Activated naive CD8-positive, alpha-beta T cell treated with anti-CD3 and anti-CD28 coated beads, Interleukin-2, amount 50 U/mL, for 16 hours (primary cell): ENCODE results near the gene CORO6.

Experiments used
- DNase-seq: peaks from one replicate; pipeline ENCODE4 v3.0.0-alpha.2; 2020; ENCODE audit warnings: low read depth, low spot score

CORO6 gene

DNA sequence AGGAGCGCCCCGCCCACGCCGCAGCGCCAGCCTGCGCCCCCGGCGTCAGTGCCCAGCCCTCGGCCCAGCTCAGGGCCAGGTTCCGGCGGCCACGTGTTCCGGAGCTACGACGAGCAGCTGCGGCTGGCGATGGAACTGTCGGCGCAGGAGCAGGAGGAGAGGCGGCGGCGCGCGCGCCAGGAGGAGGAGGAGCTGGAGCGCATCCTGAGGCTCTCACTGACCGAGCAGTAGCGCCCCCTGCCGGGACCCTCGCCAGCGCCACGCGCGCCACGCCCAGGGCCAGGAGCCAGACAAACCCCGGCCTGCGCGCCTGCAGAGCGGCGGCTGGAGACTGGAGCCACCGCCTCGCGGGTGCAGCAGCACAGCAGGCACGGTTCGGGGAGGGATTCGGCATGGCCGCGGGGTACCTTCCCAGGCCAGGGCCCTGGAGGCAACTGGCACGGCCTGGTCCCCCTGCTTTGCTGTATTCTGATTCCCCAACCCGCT, 9.3 kb downstream of the CORO6 start:
- DNase-seq, result peak; percentile 92

DNA sequence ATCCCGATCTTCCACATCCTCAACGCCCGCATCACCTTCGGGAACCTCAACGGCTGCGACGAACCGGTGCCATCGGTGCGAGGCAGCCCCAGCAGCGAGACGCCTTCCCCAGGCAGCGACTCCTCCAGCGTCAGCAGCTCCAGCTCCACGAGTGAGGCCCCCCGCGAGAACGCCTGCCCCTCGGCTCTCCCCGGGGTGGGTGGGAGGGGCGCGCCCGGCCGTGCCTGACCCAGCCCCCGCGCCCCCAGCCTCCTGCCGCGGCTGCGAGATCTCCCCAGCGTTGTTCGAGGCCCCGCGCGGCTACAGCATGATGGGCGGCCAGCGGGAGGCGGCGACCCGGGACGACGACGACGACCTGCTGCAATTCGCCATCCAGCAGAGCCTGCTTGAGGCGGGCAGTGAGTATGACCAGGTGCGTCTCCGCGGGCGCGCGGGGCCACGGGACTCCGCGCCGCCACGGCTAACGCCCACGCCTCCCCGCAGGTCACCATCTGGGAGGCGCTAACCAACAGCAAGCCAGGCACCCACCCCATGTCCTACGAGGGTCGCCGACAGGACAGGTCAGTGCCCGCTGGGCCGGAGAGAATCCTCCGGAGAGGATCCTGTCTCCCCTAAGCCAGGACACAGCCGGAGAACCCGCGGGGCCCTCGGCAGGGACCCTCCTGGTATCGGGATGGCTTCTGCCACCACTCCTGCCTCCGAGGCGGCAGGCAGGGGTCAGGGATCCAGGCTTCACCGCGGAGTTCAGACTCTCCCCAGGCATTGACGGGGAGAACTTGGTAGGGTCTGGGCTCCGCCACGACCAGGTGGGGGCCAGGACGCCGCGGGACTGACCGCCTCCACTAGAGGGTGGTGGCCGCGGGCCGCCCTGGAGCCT, 10.1 kb downstream of the CORO6 start:
- no peak for DNase-seq

DNA sequence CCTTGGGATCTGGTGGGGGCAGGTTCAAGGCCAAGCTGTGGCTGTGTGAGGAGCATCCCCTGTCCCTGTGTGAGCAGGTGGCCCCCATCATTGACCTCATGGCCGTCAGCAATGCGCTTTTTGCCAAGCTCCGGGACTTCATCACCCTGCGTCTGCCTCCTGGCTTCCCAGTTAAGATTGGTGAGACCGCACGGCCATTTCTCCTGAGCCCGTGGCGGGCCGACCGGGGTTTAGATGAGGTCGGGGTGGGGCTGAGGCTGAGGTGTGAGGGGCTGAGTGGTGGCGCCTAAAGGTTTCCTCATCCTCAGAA, 10.7 kb downstream of the CORO6 start:
- no peak for DNase-seq

DNA sequence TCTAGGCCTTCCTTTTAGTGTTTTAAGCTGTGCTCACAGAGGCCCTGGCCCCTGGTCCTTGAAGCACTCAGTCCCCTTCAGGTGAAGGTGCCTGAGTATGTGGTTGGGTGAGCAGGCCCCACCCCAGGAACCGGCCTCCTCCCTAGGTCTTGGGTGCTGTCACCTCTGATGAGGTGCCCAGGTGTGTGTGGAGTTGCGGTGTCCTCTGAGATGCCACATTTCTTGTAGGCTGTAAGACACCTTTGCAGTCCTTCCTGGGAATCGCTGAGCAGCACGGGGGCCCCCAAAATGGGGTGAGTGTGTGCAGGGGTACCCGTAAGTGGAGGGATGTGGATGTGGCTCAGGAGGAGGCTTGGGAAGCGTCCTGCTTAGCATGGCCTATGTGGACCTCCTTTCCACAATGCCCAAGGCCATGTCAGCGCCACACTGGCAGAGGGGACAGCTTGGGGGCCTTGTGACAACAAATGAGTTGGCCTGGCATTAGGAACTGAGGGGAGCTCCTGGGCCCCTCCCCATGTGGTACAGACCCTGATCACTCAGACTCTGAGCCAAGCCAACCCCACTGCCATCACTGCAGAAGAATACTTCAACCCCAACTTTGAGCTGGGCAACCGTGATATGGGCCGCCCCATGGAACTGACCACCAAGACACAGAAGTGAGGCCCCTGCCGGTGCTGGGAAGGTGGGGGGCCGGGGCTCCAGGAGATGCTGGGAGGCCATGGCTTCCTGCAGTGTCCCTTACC, 11.2 kb downstream of the CORO6 start:
- DNase-seq, result no peak

DNA sequence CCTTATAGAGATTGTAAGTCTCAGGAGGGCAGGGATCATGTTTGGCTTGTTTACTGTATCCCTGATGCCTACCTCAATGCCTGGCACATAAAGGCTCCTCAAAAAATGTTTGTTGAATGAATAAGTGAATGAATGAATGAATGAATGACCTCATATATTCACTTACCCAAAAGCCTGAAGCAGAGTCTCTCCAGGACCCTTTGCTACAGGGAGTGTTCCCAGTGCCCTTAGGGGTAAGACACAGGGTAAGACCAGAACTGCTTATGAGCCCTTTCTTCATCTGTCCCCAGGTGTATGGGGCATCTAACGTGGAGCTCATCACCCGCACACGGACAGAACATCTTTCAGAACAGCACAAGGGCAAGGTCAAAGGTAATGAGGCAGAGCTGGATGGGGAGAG, 12.3 kb downstream of the CORO6 start:
- DNase-seq, result no peak

DNA sequence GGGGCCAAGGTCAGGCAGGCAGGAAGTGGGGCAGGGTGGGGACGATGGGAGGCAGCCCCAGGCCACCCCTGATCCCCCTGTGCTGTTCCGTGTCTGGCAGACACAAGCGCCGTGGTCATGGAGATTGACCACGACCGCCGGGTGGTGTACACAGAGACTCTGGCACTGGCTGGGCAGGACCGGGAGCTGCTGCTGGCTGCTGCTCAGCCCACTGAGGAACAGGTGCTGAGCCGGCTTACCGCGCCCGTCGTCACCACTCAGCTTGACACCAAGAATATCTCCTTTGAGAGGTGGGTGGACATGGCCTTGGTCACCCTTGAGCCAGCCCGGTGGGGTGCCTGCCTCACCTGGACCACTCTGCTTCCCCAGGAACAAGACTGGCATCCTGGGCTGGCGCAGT, 13.7 kb downstream of the CORO6 start:
- no peak for DNase-seq

DNA sequence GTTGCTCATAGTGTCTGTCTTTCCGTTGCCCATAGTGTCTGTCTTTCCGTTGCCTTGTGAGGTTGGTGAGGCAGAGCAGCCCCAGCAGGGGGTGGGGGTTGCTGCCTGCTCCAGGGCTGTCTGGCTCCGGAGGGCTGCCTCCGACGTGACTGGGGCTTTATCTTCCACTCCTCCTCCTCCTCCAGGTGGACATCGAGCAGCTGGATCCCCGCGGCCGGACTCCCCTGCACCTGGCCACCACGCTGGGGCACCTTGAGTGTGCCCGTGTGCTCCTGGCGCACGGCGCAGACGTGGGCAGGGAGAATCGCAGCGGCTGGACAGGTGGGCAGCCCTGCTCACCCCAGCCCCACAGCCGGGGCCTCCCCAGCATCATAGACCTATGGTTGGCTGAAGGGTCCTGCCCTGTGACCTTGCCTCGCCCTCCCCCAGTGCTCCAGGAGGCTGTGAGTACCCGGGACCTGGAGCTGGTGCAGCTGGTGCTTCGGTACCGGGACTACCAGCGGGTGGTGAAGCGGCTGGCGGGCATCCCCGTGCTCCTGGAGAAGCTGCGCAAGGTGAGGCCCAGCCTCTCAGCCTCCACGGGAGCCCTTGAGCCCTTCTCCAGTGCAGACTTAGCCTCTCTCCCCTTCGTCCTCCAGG, 15.0 kb downstream of the CORO6 start:
- no peak for DNase-seq

DNA sequence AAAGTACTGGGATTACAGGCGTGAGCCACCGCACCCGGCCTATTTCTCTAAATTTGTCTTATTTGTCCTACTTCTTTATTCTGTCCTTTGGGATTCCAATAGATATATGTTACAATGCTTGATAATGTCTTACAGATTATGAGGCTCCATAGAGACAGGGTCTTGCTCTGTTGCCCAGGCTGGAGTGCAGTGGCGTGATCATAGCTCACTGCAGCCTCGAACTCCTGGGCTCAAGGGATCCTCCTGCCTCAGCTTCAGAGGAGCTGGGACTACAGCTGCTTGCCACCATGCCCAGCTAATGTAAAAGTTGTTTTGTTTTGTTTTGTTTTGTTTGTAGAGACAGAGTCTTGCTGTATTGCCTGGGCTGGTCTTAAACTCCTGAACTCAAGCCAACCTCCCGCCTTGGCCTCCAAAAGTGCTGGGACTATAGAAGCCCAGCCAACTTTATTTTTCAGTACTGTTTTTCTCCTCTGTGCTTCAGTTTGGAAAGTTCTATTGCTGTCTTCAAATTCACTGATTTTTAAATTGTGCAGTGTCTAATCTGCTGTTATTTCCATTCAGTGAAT, 19.5 kb downstream of the CORO6 start:
- DNase-seq, result no peak

DNA sequence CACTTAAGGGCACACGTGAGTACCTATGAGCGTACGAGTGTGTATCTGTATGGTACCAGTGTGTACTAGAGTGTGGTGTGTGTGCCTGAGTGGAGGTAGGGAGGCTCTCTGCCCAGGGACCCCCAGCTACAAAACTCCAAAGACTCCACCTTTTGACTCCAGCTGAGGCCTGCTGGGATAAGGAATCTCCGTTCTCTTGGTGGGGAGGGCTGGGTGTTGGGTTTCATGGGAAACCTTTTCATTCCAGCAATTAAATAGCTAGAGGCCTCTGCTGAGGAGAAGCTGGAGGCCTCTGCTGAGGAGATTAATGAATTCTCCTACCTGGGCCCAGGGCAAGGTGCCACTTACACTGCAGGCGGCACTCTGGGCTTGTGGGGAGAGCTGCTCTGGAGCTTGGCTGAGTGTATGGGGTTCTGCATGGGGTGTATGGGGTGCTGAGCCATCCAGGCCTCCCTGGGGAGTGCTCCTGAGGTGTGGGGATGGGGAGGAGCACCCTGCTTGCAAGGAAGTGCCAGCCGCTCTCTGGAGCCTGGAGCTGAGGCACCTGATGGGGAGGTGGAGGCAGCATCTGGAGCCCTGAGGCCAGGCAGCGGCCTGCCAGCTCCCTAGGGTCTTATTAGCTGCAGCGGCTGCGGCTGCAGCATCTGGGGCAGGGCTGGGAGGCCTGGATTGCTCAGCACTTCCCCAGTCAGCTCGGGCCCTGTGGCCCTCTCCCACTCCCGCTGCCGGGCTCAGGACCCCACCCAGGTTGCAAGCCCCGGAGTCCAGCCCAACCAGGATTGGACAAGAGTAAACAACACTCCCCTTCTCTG, 25.1 kb downstream of the CORO6 start:
- DNase-seq, result no peak

DNA sequence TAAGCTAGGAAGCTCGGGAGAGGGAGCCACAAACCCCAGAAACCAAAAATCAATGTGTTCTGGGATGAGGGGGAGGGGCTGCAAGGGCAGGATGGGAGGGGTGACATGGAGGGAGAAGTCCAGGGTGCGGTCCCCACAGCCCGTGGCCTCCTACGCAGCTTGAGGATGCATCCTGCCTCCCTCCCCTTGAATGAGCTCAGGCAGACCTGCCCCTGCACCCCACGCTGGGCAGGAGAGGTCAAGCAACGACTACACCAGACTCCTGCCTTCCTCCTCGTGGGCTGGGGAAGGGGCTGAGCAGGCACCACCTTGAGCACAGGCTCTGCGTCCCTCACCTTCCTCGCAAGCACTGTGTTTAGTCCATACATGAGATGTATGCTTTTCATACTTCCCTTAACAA, 25.9 kb downstream of the CORO6 start:
- DNase-seq, result no peak

DNA sequence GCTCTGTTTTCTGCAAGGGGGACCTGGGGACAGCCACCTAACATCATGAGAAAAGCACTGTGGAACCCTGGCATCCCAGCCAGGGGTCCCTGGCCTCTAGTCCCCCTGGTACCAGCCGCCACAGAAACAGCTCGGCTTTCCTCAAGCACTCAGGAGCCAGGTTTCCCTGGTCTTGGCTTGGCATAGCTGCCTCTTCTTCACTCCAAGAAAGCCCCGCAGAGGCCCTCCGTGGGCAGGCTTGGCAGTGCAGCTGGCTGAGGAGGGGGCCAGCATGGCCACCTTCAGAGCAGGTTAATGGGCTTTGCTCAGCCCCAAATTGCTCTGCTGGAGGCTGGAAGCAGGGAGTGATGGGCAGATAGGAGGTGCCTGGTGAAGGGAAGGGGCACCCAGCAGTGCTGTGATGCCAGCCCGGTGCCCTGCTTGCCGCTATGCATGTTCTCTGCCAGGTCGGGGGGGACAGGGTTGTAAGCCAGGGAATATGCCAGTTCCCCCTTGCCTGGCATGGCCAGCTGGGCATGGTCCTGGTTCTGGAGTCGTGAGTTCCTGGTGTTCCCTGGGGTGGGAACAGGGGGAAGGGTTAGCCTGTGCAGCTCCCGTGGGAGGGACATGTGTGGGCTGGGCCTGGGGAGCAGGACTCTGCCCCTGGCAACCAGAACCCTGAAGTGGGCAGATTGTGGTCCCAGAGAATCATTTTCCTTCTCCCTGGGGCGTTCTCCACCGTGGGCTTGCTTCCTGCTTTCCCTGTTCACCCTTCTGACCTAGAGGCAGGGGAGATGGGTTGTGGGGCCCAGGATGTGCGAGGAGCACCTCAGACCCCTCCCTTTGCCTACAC, 26.6 kb downstream of the CORO6 start:
- no peak for DNase-seq

DNA sequence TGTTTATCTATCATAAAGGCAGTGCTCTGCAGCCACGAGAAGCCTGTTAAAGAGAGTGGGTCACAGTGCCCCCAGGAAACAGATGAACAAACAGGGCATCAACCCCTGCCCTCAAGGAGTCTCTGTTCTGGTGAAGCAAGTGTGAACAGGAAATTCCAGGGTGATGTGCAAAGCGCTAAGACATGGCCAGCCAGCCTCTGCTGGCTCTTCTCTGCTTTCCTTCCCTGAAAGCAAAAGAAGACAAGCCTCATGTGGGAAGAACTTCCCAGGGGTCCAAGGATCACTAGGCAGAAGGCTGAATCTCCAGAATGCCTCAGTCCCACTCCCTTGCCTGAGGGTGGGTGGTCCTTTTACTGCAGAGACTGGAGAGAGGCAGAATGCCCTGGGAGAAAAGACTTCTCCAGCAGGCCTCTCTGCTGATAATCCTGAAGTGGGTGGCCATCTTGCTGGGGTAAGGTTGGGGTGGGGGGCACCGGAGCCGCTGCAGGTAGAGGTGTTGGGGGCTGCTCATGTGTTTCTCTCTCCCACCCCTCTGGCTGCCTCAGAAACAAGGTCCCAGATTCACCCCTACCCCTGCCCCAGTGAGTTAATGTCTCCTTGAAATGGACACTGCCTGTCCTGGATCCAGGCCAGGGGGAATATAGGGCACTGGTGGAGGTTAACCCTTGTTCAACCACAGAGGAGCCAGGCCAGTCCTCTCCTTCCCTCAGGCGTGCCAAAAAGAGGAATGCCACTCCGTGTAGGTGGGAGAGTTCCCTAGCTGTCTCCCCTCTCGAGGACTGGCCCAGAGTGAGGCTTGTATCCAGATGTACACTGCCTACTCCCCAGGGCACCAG, 27.4 kb downstream of the CORO6 start:
- no peak for DNase-seq

DNA sequence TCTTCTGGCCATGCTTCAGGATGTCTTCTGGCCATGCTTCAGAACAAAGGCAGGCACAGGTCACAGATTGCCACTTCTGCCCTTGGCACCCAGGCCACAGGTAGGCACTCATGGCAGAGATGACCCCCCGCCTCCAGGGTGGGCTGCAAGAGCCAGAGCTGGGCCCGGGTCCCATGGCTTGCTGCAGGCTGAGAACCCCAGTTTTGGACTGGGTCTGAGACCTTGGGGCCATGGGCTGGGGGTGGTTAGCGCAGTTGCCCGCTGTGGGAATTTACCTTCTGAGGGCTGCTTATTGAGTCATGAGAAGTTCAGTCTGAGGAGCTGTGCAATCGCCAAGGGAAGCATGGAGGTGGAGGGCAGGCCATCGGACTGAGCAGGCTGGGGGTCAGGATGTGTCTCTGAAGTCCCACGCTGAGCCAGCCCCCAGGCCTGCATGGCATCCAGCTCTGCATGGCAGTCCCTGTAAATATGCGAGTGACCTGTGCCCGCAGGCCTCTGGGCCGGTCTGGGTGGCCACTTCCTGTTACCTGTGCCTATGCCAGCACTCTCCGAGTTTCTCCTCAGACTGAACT, 28.1 kb downstream of the CORO6 start:
- no peak for DNase-seq

DNA sequence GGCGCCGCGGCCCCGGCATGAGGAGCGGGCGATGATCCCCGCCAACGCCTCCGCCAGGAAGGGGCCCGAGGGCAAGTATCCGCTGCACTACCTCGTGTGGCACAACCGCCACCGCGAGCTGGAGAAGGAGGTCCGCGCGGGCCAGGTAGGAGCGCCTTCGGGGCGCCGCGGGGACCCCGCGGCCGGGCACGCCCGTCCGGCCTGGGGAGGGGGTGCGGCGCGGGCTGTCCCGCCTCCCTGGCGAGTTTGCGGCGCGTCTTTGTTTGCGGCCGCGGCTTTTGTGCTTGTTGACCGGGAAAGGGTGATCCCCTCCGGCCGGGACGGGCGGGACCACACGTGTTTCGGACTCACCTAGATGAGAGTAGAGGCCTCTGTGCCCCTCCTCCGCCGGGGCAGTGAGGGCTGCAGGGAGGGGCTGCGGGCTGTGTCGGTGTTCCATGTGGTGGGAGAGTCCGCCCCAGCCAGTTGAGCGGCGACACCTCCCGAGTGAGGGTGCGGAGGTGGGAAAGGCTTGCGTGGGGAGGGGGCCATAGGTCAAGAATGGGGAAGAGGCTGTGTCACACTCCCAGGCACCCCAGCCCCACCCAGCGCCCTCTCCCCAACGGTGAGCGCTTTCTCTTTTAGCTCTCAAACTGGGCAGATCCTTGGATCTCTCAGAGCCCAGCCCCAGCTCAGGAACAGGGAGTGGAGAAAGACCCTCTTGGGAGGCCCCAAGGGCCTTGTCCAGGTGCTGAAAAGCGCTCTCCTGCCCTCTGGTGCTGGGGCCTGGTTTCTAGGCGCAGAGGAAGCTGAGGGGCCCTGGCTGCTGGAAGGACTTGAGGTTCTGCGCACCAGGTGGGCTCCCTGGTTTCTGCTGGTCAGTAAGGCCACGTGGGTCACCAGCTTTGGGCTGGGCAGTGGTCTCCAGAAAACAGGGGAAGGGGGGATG, 28.9 kb downstream of the CORO6 start:
- no peak for DNase-seq

DNA sequence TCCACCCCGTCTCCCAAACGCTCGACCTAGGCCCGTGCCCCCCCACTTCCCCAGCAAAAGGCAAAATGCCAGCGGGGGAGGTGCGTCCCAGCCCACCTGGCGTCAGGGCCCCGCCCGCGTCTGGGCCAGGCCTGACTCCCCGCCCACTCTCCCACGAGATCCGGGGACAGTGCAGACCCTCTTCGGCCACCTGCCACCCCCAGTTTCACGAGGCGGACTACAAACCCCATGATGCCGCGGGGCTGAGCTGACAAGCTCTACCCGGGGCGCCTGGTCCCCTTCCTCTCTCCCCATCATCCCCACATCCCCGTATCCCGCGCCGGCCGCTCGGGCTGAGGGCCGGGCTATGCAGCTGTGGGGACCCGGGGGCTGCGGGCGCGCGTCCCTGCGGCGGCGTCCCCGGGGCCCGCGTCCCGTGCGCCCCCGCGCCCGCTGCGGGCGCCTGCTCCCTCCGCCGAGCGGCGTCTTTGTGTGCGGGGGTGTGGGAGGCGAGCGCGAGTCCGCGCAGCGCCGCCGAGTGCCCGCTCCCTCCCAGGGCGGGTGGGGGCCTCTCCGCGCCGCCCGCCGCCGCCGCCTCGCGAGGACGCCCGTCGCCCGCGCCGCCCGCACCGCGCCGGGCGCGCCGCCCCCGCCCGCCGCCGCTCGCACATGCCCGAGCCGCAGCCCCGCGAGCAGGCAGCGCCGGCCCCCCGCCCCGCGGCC, 29.7 kb downstream of the CORO6 start, which contains the start of gene ANKRD13B:
ANKRD13B (plus strand) TSS at position 283 of the 702 bp plus-strand sequence. CDS start 490 bp downstream, outside the sequence.
- DNase-seq, result no peak

DNA sequence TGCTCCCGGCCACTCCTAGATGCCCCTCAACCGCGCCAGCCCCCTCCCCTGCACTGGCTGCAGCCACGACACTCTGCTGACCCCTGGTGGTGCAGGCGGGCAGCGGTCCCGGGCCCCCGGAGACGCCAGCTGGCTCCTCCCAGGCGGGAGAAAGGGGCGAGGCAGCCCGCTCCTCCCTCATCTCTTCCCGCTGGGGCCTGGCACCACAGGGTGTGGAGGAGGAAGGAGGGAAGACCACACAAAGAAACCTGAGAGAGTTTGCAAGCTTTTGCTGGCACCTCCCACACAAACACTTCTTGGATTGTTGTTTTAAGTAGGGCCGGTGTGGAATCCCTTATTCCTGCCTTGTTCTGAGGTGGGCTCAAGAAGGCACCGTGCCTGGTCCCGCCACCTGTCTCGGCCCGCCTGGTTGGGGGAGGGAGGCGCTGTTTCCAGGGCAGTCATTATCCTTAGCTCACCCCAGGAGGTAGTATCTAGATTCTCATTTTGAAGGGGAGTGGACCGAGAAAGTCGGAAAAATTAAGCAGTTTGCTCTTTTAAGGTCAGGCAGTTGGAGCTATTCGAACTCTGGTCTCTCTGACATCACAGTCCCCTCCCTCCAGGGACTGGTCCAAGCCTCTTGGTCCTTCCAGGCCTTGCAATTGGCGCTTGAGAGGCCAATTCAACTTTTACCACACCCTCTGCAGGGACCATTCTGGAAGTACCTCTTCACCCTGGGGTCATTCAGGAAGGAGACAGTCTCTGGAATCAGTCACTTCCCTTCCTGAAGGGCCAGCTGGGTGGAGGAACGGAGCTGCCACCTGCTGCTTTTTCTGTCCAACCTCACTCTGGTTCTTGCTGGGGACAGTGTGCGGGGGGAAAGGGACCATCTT, 30.7 kb downstream of the CORO6 start:
- peak; percentile 62 for DNase-seq
